ENCODE results near the gene GRK4. TPM values are rescaled to one million over a fixed set of nuclear protein-coding genes. Genes with fewer than 3 reads are reported as not detected.

GRK4 gene
- total RNA-seq, 1 experiment from 2014 or later = 4.5 TPM

DNA sequence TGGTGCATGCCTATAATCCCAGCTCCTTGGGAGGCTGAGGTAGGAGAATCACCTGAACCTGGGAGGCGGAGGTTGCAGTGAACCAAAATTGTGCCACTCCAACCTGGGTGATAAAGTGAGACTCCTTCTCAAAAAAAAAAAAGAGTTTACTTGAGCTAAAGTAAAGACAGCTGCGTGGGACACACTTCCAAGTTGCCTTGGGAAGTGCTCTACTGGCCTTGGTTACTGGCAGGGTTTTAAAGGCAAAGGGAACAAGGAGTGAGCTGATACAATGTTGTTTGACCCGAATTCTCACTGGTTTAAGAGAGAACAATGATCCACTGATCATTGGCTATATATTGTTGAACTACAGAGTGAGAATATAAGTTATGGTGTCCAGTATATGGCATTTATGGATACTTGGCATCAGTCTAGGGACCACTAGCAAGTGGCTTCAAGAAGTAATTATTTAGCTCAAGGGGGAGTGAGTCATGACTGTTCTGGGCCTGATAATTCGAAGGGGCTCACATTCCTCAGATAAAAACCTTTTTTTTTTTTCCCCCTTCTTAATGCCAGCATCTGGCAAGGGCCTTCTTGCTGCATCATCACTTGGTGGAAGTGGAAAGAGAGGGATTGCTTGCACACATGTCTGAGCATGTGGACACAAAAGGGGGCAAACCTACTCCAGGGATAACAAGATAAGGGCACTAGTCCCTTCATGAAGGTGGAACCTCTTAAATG is 32.3 kb downstream of the GRK4 start:
- no TSS peak for BruUV-seq (replicated peaks)
- DNase-seq (ENCODE audit: unreplicated experiment) = no peak
- ChIA-PET CTCF (interaction anchor here (0.6 to 2.8 kb wide), 6 partner anchors 14 to 765 kb away, joined by 3 to 15 read pairs (median 3); no protein-coding TSS in a partner anchor), POLR2A (interaction anchor here (2.8 kb wide), 1 partner anchor 15 kb away, joined by 13 read pairs; no protein-coding TSS in a partner anchor)
- TF ChIP-seq, protein P1, sequence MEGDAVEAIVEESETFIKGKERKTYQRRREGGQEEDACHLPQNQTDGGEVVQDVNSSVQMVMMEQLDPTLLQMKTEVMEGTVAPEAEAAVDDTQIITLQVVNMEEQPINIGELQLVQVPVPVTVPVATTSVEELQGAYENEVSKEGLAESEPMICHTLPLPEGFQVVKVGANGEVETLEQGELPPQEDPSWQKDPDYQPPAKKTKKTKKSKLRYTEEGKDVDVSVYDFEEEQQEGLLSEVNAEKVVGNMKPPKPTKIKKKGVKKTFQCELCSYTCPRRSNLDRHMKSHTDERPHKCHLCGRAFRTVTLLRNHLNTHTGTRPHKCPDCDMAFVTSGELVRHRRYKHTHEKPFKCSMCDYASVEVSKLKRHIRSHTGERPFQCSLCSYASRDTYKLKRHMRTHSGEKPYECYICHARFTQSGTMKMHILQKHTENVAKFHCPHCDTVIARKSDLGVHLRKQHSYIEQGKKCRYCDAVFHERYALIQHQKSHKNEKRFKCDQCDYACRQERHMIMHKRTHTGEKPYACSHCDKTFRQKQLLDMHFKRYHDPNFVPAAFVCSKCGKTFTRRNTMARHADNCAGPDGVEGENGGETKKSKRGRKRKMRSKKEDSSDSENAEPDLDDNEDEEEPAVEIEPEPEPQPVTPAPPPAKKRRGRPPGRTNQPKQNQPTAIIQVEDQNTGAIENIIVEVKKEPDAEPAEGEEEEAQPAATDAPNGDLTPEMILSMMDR (IDR thresholded peaks at IDR 0.05; ENCODE audit: unreplicated experiment) = no peak
- no peaks in the 10 kb centered on the region for H3K9me3 Mint-ChIP-seq (ENCODE audit: unreplicated experiment)
- H3K27ac Mint-ChIP-seq (ENCODE audit: low read depth, unreplicated experiment) = no peak overlapping the region
- no peak overlapping the region for H3K4me3 Mint-ChIP-seq (ENCODE audit: unreplicated experiment)
- intact Hi-C loops (cut with micrococcal nuclease) = no loop called here
- H3K4me1 Mint-ChIP-seq (ENCODE audit: insufficient read depth, unreplicated experiment) = no peaks in the 10 kb centered on the region
- no peaks in the 10 kb centered on the region for H3K27me3 Mint-ChIP-seq (ENCODE audit: insufficient read depth, unreplicated experiment)
- no peaks in the 10 kb centered on the region for H3K36me3 Mint-ChIP-seq (ENCODE audit: insufficient read depth, unreplicated experiment)

DNA sequence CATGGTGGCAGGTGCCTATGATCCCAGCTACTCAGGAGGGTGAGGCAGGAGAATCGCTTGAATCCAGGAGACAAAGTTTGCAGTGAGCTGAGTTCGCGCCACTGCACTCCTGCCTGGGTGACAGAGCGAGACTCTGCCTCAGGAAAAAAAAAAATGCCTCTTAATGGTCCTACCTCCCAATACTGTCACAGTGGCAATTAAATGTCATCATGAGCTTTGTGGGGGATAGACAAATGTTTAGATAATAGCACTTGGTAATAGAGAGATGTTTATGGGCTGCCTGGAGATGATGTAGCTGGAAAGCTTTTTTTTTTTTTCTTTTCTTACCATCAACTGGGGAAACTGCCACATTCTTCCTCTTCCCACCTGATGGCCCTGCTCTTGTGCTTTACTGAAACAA is 33.0 kb downstream of the GRK4 start:
- Mint-ChIP-seq H3K4me1 (ENCODE audit: insufficient read depth, unreplicated experiment) (no peaks in the 10 kb centered on the region), H3K9me3 (ENCODE audit: unreplicated experiment) (no peaks in the 10 kb centered on the region), H3K27me3 (ENCODE audit: insufficient read depth, unreplicated experiment) (no peaks in the 10 kb centered on the region), H3K27ac (ENCODE audit: low read depth, unreplicated experiment) (no peak overlapping the region), H3K4me3 (ENCODE audit: unreplicated experiment) (no peak overlapping the region), H3K36me3 (ENCODE audit: insufficient read depth, unreplicated experiment) (no peaks in the 10 kb centered on the region)
- TF ChIP-seq, protein P1 (IDR thresholded peaks at IDR 0.05; ENCODE audit: unreplicated experiment) = no peak
- ChIA-PET POLR2A (interaction anchor here (2.8 kb wide), 1 partner anchor 14 kb away, joined by 13 read pairs; no protein-coding TSS in a partner anchor), CTCF (interaction anchor here (0.6 kb wide), 3 partner anchors 17 to 42 kb away, joined by 3 to 4 read pairs (median 3); no protein-coding TSS in a partner anchor)
- BruUV-seq (replicated peaks) = no TSS peak
- intact Hi-C loops (cut with micrococcal nuclease) = no loop called here
- no peak for DNase-seq (ENCODE audit: unreplicated experiment)

DNA sequence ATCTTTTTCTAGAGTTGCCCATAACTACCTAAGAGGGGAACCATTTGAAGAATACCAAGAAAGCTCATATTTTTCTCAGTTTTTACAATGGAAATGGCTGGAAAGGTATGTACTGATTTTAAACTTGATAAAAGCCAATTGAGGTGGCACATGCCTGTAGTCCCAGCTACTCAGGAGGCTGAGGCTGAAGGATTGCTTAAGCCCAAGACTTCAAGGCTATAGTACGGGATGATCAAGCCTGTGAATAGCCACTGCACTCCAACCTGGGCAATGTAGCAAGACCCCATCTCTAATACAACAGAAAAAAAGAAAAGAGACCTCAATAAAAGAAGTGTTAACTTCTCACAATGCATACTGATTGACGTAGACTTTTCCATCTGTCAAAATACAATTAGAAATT is 44.4 kb downstream of the GRK4 start:
- POLR2A ChIA-PET = interaction anchor here (1.2 kb wide), 2 partner anchors 34 to 197 kb away, joined by 3 to 4 read pairs; no protein-coding TSS in a partner anchor
- Mint-ChIP-seq H3K27me3 (ENCODE audit: insufficient read depth, unreplicated experiment) (no peaks in the 10 kb centered on the region), H3K4me3 (ENCODE audit: unreplicated experiment) (no peak overlapping the region), H3K9me3 (ENCODE audit: unreplicated experiment) (no peaks in the 10 kb centered on the region), H3K27ac (ENCODE audit: low read depth, unreplicated experiment) (no peak overlapping the region), H3K4me1 (ENCODE audit: insufficient read depth, unreplicated experiment) (peaks cover 20% of the 10 kb centered on the region), H3K36me3 (ENCODE audit: insufficient read depth, unreplicated experiment) (no peaks in the 10 kb centered on the region)
- no TSS peak for BruUV-seq (replicated peaks)
- intact Hi-C loops (cut with micrococcal nuclease) = no loop called here
- DNase-seq (ENCODE audit: unreplicated experiment) = no peak
- CTCF ChIA-PET = no interaction called here
- TF ChIP-seq, protein P1 (IDR thresholded peaks at IDR 0.05; ENCODE audit: unreplicated experiment) = no peak

DNA sequence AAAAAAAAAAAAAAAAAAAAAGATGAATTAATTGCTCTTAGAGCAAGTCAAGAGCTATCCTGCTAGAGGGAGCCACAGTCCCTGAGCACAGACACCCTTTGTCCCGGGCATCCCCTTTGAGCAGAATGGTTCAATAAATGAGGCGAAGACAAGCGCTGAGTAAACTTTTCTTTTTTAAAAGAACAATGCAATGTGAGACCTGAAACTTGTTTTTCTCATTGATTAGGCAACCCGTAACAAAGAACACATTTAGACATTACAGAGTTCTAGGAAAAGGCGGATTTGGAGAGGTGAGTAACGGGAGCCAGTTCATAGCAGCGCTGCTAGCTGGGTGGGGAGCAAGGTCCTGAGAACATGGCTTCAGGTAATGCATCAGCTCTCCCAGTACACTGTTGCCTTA is 46.1 kb downstream of the GRK4 start:
- peak overlapping the region; percentile 13 for H3K4me3 Mint-ChIP-seq (ENCODE audit: unreplicated experiment)
- H3K27me3 Mint-ChIP-seq (ENCODE audit: insufficient read depth, unreplicated experiment) = no peaks in the 10 kb centered on the region
- peaks cover 20% of the 10 kb centered on the region for H3K4me1 Mint-ChIP-seq (ENCODE audit: insufficient read depth, unreplicated experiment)
- TSS peak; percentile 87 for BruUV-seq (replicated peaks)
- ChIA-PET POLR2A (interaction anchor here (0.7 to 3.3 kb wide), 13 partner anchors 13 to 190 kb away, joined by 3 to 48 read pairs (median 4); partner anchors contain the start of genes GRK4 and NOP14), CTCF (interaction anchor here (0.6 to 2.4 kb wide), 9 partner anchors 14 to 843 kb away, joined by 3 to 40 read pairs (median 3); partner anchors contain the start of gene GRK4)
- no peaks in the 10 kb centered on the region for H3K36me3 Mint-ChIP-seq (ENCODE audit: insufficient read depth, unreplicated experiment)
- peak overlapping the region; percentile 96 for H3K27ac Mint-ChIP-seq (ENCODE audit: low read depth, unreplicated experiment)
- intact Hi-C loops (cut with micrococcal nuclease) = no loop called here
- no peaks in the 10 kb centered on the region for H3K9me3 Mint-ChIP-seq (ENCODE audit: unreplicated experiment)
- DNase-seq (ENCODE audit: unreplicated experiment) = peak; percentile 78
- TF ChIP-seq, protein P1 (IDR thresholded peaks at IDR 0.05; ENCODE audit: unreplicated experiment) = peak; percentile 19

Data from MCF 10A (cell line).